ENCODE data around the gene MPHOSPH10. TPM values are rescaled to one million over a fixed set of nuclear protein-coding genes. Genes with fewer than 3 reads are reported as not detected.

The MPHOSPH10 gene
- total and polyA plus RNA-seq, 2 of the 13 experiments (the other 11 are each of a cell fraction or from before 2014, with no cell fraction given) = 37.8 to 137 TPM

DNA sequence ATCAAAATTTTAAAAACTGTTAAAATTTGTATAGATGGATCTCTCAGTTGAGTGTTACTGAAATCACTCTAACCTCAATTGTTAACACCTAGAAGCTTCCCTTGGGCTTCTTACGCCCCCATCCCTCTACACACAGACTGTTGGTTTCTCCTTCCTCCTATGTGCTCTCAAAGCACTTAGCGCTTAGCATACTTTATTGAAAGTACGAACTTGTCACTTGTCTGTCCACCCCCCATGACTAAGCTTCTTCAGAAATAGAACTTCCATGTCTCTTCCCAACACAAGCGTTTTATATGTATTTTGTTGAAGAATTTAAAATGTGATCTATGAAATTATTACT lies 441 bp downstream of the MPHOSPH10 start (continued):
- TF ChIP-seq, protein P1, sequence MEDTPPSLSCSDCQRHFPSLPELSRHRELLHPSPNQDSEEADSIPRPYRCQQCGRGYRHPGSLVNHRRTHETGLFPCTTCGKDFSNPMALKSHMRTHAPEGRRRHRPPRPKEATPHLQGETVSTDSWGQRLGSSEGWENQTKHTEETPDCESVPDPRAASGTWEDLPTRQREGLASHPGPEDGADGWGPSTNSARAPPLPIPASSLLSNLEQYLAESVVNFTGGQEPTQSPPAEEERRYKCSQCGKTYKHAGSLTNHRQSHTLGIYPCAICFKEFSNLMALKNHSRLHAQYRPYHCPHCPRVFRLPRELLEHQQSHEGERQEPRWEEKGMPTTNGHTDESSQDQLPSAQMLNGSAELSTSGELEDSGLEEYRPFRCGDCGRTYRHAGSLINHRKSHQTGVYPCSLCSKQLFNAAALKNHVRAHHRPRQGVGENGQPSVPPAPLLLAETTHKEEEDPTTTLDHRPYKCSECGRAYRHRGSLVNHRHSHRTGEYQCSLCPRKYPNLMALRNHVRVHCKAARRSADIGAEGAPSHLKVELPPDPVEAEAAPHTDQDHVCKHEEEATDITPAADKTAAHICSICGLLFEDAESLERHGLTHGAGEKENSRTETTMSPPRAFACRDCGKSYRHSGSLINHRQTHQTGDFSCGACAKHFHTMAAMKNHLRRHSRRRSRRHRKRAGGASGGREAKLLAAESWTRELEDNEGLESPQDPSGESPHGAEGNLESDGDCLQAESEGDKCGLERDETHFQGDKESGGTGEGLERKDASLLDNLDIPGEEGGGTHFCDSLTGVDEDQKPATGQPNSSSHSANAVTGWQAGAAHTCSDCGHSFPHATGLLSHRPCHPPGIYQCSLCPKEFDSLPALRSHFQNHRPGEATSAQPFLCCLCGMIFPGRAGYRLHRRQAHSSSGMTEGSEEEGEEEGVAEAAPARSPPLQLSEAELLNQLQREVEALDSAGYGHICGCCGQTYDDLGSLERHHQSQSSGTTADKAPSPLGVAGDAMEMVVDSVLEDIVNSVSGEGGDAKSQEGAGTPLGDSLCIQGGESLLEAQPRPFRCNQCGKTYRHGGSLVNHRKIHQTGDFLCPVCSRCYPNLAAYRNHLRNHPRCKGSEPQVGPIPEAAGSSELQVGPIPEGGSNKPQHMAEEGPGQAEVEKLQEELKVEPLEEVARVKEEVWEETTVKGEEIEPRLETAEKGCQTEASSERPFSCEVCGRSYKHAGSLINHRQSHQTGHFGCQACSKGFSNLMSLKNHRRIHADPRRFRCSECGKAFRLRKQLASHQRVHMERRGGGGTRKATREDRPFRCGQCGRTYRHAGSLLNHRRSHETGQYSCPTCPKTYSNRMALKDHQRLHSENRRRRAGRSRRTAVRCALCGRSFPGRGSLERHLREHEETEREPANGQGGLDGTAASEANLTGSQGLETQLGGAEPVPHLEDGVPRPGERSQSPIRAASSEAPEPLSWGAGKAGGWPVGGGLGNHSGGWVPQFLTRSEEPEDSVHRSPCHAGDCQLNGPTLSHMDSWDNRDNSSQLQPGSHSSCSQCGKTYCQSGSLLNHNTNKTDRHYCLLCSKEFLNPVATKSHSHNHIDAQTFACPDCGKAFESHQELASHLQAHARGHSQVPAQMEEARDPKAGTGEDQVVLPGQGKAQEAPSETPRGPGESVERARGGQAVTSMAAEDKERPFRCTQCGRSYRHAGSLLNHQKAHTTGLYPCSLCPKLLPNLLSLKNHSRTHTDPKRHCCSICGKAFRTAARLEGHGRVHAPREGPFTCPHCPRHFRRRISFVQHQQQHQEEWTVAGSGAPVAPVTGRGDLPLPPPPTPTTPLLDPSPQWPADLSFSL (CRISPR knock-in tag; IDR thresholded peaks at IDR 0.05) = peak; percentile 16; the same call in 1 of the 2 replicates
- no peak for TF ChIP-seq ZNF589 (CRISPR knock-in tag; conservative IDR thresholded peaks at IDR 0.05)
- peak; percentile 77; the same call in 1 of the 2 replicates for TF ChIP-seq MBD4 (IDR thresholded peaks at IDR 0.05; ENCODE audit: borderline replicate concordance, low read length)
- TF ChIP-seq PRPF4 (IDR thresholded peaks at IDR 0.05; ENCODE audit: low read depth, low read length, poor library complexity, severe bottlenecking) = no peak
- no peak for TF ChIP-seq ZNF572 (CRISPR knock-in tag; IDR thresholded peaks at IDR 0.05)
